ENCODE results near the gene CNPY1. TPM values are rescaled to one million over a fixed set of nuclear protein-coding genes. Genes with fewer than 3 reads are reported as not detected.

Gene CNPY1
- polyA plus RNA-seq, 1 of the 3 experiments (the other 2 are of a cell fraction), result not detected

DNA sequence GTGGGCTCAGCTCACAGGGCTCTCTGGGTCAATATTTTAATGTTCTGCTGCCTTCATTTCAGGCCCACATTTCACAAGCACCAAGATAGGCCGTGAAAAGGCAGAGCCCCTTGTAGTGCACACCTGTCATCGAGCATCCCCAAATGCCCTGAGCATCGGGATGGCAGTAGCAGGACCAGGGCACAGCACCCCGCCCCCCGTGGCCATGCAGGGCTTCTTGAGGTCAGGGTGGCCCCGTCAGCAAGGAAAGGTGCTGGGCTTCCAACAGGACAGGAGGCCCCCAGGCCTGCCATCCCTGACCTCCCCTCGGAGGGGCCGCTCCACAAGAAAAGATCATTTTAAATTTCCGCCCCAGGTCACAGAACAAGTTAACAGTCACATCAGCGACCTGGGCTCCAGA lies 2.9 kb upstream of the CNPY1 start:
- H3K79me2 ChIP-seq (ENCODE audit: insufficient read depth), result no peaks in the 10 kb centered on the region
- no peak overlapping the region for H3K4me2 ChIP-seq
- H3K9me3 ChIP-seq, result no peaks in the 10 kb centered on the region
- POLR2A ChIA-PET, result no interaction called here
- H3K4me1 ChIP-seq (ENCODE audit: control insufficient read depth in 1 of 2, insufficient read depth in 2 of 2, low read depth in 1 of 2, low read length in 1 of 2), result no peaks in the 10 kb centered on the region
- TF ChIP-seq TCF12 (IDR thresholded peaks at IDR 0.05) (no peak), NRF1 (IDR thresholded peaks at IDR 0.05; ENCODE audit: low read depth, low read length) (no peak), RXRA (IDR thresholded peaks at IDR 0.05; ENCODE audit: borderline replicate concordance, low read depth) (no peak), CHD2 (IDR thresholded peaks at IDR 0.05; ENCODE audit: low read length, partially characterized antibody) (no peak), SMC3 (IDR thresholded peaks at IDR 0.05; ENCODE audit: low read depth, low read length) (no peak), SIN3A (IDR thresholded peaks at IDR 0.05; ENCODE audit: borderline replicate concordance, low read depth, low read length) (no peak), EP300 (IDR thresholded peaks at IDR 0.05; ENCODE audit: borderline replicate concordance in 1 of 2, low read depth in 1 of 2, low read length in 1 of 2) (no peak), YY1 (IDR thresholded peaks at IDR 0.05; ENCODE audit: low read depth) (no peak), FOXJ3 (CRISPR knock-in tag; IDR thresholded peaks at IDR 0.05) (no peak), MEF2A (IDR thresholded peaks at IDR 0.05; ENCODE audit: borderline replicate concordance, low read depth) (no peak), NFIC (IDR thresholded peaks at IDR 0.05; ENCODE audit: borderline replicate concordance) (no peak), RFX5 (IDR thresholded peaks at IDR 0.05; ENCODE audit: low read length) (no peak)
- TF ChIP-seq, protein P1, sequence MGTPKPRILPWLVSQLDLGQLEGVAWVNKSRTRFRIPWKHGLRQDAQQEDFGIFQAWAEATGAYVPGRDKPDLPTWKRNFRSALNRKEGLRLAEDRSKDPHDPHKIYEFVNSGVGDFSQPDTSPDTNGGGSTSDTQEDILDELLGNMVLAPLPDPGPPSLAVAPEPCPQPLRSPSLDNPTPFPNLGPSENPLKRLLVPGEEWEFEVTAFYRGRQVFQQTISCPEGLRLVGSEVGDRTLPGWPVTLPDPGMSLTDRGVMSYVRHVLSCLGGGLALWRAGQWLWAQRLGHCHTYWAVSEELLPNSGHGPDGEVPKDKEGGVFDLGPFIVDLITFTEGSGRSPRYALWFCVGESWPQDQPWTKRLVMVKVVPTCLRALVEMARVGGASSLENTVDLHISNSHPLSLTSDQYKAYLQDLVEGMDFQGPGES (IDR thresholded peaks at IDR 0.05; ENCODE audit: low read depth, low read length), result no peak
- TF ChIP-seq, protein P2, sequence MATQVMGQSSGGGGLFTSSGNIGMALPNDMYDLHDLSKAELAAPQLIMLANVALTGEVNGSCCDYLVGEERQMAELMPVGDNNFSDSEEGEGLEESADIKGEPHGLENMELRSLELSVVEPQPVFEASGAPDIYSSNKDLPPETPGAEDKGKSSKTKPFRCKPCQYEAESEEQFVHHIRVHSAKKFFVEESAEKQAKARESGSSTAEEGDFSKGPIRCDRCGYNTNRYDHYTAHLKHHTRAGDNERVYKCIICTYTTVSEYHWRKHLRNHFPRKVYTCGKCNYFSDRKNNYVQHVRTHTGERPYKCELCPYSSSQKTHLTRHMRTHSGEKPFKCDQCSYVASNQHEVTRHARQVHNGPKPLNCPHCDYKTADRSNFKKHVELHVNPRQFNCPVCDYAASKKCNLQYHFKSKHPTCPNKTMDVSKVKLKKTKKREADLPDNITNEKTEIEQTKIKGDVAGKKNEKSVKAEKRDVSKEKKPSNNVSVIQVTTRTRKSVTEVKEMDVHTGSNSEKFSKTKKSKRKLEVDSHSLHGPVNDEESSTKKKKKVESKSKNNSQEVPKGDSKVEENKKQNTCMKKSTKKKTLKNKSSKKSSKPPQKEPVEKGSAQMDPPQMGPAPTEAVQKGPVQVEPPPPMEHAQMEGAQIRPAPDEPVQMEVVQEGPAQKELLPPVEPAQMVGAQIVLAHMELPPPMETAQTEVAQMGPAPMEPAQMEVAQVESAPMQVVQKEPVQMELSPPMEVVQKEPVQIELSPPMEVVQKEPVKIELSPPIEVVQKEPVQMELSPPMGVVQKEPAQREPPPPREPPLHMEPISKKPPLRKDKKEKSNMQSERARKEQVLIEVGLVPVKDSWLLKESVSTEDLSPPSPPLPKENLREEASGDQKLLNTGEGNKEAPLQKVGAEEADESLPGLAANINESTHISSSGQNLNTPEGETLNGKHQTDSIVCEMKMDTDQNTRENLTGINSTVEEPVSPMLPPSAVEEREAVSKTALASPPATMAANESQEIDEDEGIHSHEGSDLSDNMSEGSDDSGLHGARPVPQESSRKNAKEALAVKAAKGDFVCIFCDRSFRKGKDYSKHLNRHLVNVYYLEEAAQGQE (IDR thresholded peaks at IDR 0.05; ENCODE audit: low read depth, low read length), result no peak
- TF ChIP-seq, protein P3, sequence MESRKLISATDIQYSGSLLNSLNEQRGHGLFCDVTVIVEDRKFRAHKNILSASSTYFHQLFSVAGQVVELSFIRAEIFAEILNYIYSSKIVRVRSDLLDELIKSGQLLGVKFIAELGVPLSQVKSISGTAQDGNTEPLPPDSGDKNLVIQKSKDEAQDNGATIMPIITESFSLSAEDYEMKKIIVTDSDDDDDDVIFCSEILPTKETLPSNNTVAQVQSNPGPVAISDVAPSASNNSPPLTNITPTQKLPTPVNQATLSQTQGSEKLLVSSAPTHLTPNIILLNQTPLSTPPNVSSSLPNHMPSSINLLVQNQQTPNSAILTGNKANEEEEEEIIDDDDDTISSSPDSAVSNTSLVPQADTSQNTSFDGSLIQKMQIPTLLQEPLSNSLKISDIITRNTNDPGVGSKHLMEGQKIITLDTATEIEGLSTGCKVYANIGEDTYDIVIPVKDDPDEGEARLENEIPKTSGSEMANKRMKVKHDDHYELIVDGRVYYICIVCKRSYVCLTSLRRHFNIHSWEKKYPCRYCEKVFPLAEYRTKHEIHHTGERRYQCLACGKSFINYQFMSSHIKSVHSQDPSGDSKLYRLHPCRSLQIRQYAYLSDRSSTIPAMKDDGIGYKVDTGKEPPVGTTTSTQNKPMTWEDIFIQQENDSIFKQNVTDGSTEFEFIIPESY (IDR thresholded peaks at IDR 0.05; ENCODE audit: borderline replicate concordance, low read depth), result no peak
- TF ChIP-seq, protein P4, sequence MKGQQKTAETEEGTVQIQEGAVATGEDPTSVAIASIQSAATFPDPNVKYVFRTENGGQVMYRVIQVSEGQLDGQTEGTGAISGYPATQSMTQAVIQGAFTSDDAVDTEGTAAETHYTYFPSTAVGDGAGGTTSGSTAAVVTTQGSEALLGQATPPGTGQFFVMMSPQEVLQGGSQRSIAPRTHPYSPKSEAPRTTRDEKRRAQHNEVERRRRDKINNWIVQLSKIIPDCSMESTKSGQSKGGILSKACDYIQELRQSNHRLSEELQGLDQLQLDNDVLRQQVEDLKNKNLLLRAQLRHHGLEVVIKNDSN (IDR thresholded peaks at IDR 0.05; ENCODE audit: borderline replicate concordance, low read depth), result no peak
- H3K27ac ChIP-seq (ENCODE audit: low read depth in 2 of 2, low read length in 1 of 2), result no peak overlapping the region
- H3K36me3 ChIP-seq (replicated peaks in 1 of 2; ENCODE audit: control insufficient read depth in 1 of 2, insufficient read depth in 2 of 2, low read length in 1 of 2), result no peaks in the 10 kb centered on the region
- no peaks in the 10 kb centered on the region for H4K20me1 ChIP-seq (ENCODE audit: insufficient read depth)
- H3K9ac ChIP-seq, result no peak overlapping the region
- WGBS (ENCODE audit: low lambda C conversion rate), result 48% methylated on average over 8 of the region's 10 CpGs
- H3K4me3 ChIP-seq (ENCODE audit: low read depth in 2 of 2, low read length in 1 of 2), result no peak overlapping the region
- CTCF ChIA-PET, result interaction anchor here (1.7 kb wide), 1 partner anchor 621 kb away, joined by 4 read pairs; no protein-coding TSS in a partner anchor
- no peaks in the 10 kb centered on the region for H3F3A ChIP-seq (replicated peaks; ENCODE audit: insufficient read depth)
- H2AFZ ChIP-seq (ENCODE audit: low read depth), result no peak overlapping the region
- H3K27me3 ChIP-seq (ENCODE audit: insufficient read depth), result peaks cover 42% of the 10 kb centered on the region
- no peak for DNase-seq
- H3K9me2 ChIP-seq, result no peaks in the 10 kb centered on the region

Measured in SK-N-SH (cell line).